Ramos (cell line): ENCODE measurements around the gene GALR2.

Experiments
- in situ Hi-C: fragments of 300-500 bp; cut with MboI; formaldehyde crosslinking; loops from one replicate; pipeline ENCODE4 v1.14.3; 2022; ENCODE audit warnings: low sequenced_read_pairs; ENCODE audit not compliant: unreplicated experiment

Gene GALR2

GRCh38 chr17:76091526-76092286 is 17.1 kb downstream of the GALR2 start:
- in situ Hi-C loops: no loop called here

- in situ Hi-C loops: no loop called here
These were observed 18.2 kb downstream of the GALR2 start for GRCh38 chr17:76092526-76093413.

- in situ Hi-C loops: no loop called here
These were observed 19.5 kb downstream of the GALR2 start for GRCh38 chr17:76094046-76094445.

- in situ Hi-C loops: no loop called here
These were observed 21.4 kb downstream of the GALR2 start for GRCh38 chr17:76095943-76096342.

- in situ Hi-C loops: no loop called here
These were observed 23.2 kb downstream of the GALR2 start for GRCh38 chr17:76097716-76098295.

GRCh38 chr17:76102944-76103273 is 28.3 kb downstream of the GALR2 start:
- in situ Hi-C loops: loop anchor here (5.0 kb wide), 1 partner anchor 96 kb away; no protein-coding TSS in a partner anchor

GRCh38 chr17:76103274-76104139 is 28.9 kb downstream of the GALR2 start, which contains the start of gene EXOC7:
Gene EXOC7, minus strand, starts transcription at chr17:76103787. Its CDS starts 95 bp downstream, at chr17:76103692.
- in situ Hi-C loops: loop anchor here (5.0 kb wide), 1 partner anchor 96 kb away; no protein-coding TSS in a partner anchor

GRCh38 chr17:76104140-76104895 is 29.7 kb downstream of the GALR2 start:
- in situ Hi-C loops: loop anchor here (5.0 kb wide), 1 partner anchor 97 kb away; no protein-coding TSS in a partner anchor

- in situ Hi-C loops: loop anchor here (5.0 kb wide), 1 partner anchor 98 kb away; no protein-coding TSS in a partner anchor
These were observed 30.3 kb downstream of the GALR2 start for GRCh38 chr17:76104896-76105231.

GRCh38 chr17:76106703-76107102 is 32.1 kb downstream of the GALR2 start:
- in situ Hi-C loops: no loop called here

GRCh38 chr17:76107509-76107908 is 32.9 kb downstream of the GALR2 start:
- in situ Hi-C loops: no loop called here

- in situ Hi-C loops: no loop called here
These were observed 37.4 kb downstream of the GALR2 start for GRCh38 chr17:76111956-76112355.

GRCh38 chr17:76115138-76115754 is 40.7 kb downstream of the GALR2 start:
- in situ Hi-C loops: no loop called here

GRCh38 chr17:76119409-76120371 is 45.1 kb downstream of the GALR2 start:
- in situ Hi-C loops: no loop called here

GRCh38 chr17:76120658-76121008 is 46.1 kb downstream of the GALR2 start:
- in situ Hi-C loops: no loop called here

- in situ Hi-C loops: no loop called here
These were observed 47.4 kb downstream of the GALR2 start for GRCh38 chr17:76121932-76122430.

GRCh38 chr17:76122431-76123190 is 48.0 kb downstream of the GALR2 start:
- in situ Hi-C loops: no loop called here
